ENCODE data around the gene MIGA1. TPM values are rescaled to one million over a fixed set of nuclear protein-coding genes. Genes with fewer than 3 reads are reported as not detected.

The MIGA1 gene
- total and polyA plus RNA-seq, 10 of the 15 experiments (the other 5 are each of a cell fraction or from before 2014, with no cell fraction given) = 1.3 to 7.2 (median 4.2) TPM

DNA sequence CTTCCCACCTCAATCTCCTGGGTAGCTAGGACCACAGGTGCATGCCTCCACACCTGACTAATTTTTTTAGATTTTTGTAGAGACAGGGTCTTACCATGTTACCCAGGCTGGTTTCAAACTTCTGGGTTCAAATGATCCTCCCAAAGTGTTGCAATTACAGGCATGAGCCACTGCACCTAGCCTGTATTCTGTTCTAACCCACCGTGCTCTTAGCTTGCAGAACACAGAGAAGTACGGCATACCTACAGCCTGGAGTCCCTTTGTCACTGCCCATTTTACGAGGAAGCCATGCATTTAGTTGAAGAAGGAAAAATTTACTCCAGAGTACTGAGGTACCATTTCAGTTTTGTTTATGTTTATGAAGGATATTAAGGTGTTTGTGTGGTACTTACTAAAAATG, 79.3 kb downstream of the MIGA1 start:
- intact Hi-C loops (cut with micrococcal nuclease; ENCODE audit: unreplicated experiment) = no loop called here
- Histone ChIP-seq H4K20me1 (ENCODE audit: control insufficient read depth, insufficient read depth) (no peaks in the 10 kb centered on the region), H3K36me3 (ENCODE audit: control insufficient read depth in 2 of 2, insufficient read depth in 2 of 2, low read length in 1 of 2) (peaks cover 0 to 5% of the 10 kb centered on the region in 2 experiments; a peak in 2 of 4 replicates), H3K27ac (ENCODE audit: control insufficient read depth, insufficient read depth) (no peak overlapping the region), H3K9me3 (replicated peaks; ENCODE audit: control insufficient read depth, insufficient read depth, low read length) (peaks cover 2% of the 10 kb centered on the region; the same call in 1 of the 3 replicates), H3K4me2 (ENCODE audit: control insufficient read depth, insufficient read depth) (no peak overlapping the region), H3K4me3 (no peak overlapping the region), H2AFZ (ENCODE audit: control insufficient read depth, low read depth, low read length) (no peak overlapping the region), H3K4me1 (ENCODE audit: control insufficient read depth, insufficient read depth, low read length) (no peaks in the 10 kb centered on the region), H3K27me3 (replicated peaks in 1 of 2; ENCODE audit: control insufficient read depth in 2 of 2, insufficient read depth in 2 of 2, low read length in 1 of 2) (no peaks in the 10 kb centered on the region), H3K9ac (ENCODE audit: control insufficient read depth, insufficient read depth, low read length) (no peak overlapping the region), H3K79me2 (ENCODE audit: control insufficient read depth, insufficient read depth, low read length) (no peaks in the 10 kb centered on the region)
- ChIA-PET SMC1A (ENCODE audit: uncharacterized antibody, unreplicated experiment) (interaction anchor here (1.0 kb wide), 1 partner anchor 26 kb away, joined by 3 read pairs; no protein-coding TSS in a partner anchor), POLR2A (interaction anchor here (0.7 kb wide), 1 partner anchor 319 kb away, joined by 3 read pairs; no protein-coding TSS in a partner anchor), CTCF (interaction anchor here (0.7 kb wide), 1 partner anchor 370 kb away, joined by 4 read pairs; no protein-coding TSS in a partner anchor), RAD21 (ENCODE audit: unreplicated experiment) (no interaction called here)
- in situ Hi-C loops (cut with MboI) = no loop called here
- 98% methylated on average over 3 of the region's 3 CpGs for WGBS (ENCODE audit: insufficient coverage, insufficient replicate concordance, low lambda C conversion rate, missing lambda C conversion rate)
- FAIRE-seq (no peak), DNase-seq (ENCODE audit: low read depth, low spot score) (no peak), ATAC-seq (no peak)
- TF ChIP-seq CHD2 (IDR thresholded peaks at IDR 0.05; ENCODE audit: borderline replicate concordance, low read depth, low read length) (no peak), IRF4 (IDR thresholded peaks at IDR 0.05; ENCODE audit: low read depth, low read length) (no peak), POLR2AphosphoS2 (IDR thresholded peaks at IDR 0.05; ENCODE audit: low read depth, low read length) (no peak)
- BruUV-seq (replicated peaks) = no TSS peak

DNA sequence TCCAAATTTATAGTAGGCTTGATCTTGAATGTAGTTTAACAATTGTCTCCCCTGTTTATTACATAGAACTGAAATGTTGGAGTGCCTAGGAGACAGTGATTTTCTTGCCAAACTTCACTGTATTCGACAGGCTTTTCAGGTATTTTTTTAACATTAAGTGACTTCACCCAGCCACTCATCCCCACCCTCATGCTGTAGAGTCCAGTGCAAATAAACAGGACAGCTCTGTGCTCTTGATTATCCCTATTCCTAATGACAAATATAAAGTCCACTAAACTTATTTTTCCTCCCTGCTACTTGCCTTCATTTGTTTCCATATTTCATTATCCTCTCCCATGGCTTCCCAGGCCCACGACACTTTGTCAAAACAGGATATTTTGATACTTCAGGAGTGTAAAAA, 79.8 kb downstream of the MIGA1 start:
- ChIA-PET RAD21 (ENCODE audit: unreplicated experiment) (no interaction called here), CTCF (no interaction called here), POLR2A (no interaction called here), SMC1A (ENCODE audit: uncharacterized antibody, unreplicated experiment) (no interaction called here)
- H3K27me3 ChIP-seq (replicated peaks in 1 of 2; ENCODE audit: control insufficient read depth in 2 of 2, insufficient read depth in 2 of 2, low read length in 1 of 2) = no peaks in the 10 kb centered on the region
- BruUV-seq (replicated peaks) = no TSS peak
- peaks cover 2% of the 10 kb centered on the region; the same call in 1 of the 3 replicates for H3K9me3 ChIP-seq (replicated peaks; ENCODE audit: control insufficient read depth, insufficient read depth, low read length)
- no peaks in the 10 kb centered on the region for H3K79me2 ChIP-seq (ENCODE audit: control insufficient read depth, insufficient read depth, low read length)
- no peak overlapping the region for H3K4me3 ChIP-seq
- H3K27ac ChIP-seq (ENCODE audit: control insufficient read depth, insufficient read depth) = no peak overlapping the region
- DNase-seq (ENCODE audit: low read depth, low spot score) (no peak), FAIRE-seq (no peak), ATAC-seq (no peak)
- 100% methylated on average over 2 of the region's 2 CpGs for WGBS (ENCODE audit: insufficient coverage, insufficient replicate concordance, low lambda C conversion rate, missing lambda C conversion rate)
- intact Hi-C loops (cut with micrococcal nuclease; ENCODE audit: unreplicated experiment) (no loop called here), in situ Hi-C loops (cut with MboI) (no loop called here)
- no peak overlapping the region for H3K4me2 ChIP-seq (ENCODE audit: control insufficient read depth, insufficient read depth)
- H2AFZ ChIP-seq (ENCODE audit: control insufficient read depth, low read depth, low read length) = no peak overlapping the region
- H3K4me1 ChIP-seq (ENCODE audit: control insufficient read depth, insufficient read depth, low read length) = no peaks in the 10 kb centered on the region
- H4K20me1 ChIP-seq (ENCODE audit: control insufficient read depth, insufficient read depth) = no peaks in the 10 kb centered on the region
- H3K36me3 ChIP-seq (ENCODE audit: control insufficient read depth in 2 of 2, insufficient read depth in 2 of 2, low read length in 1 of 2) = peaks cover 0 to 6% of the 10 kb centered on the region in 2 experiments; a peak in 2 of 4 replicates
- no peak overlapping the region for H3K9ac ChIP-seq (ENCODE audit: control insufficient read depth, insufficient read depth, low read length)
- TF ChIP-seq, protein P1, sequence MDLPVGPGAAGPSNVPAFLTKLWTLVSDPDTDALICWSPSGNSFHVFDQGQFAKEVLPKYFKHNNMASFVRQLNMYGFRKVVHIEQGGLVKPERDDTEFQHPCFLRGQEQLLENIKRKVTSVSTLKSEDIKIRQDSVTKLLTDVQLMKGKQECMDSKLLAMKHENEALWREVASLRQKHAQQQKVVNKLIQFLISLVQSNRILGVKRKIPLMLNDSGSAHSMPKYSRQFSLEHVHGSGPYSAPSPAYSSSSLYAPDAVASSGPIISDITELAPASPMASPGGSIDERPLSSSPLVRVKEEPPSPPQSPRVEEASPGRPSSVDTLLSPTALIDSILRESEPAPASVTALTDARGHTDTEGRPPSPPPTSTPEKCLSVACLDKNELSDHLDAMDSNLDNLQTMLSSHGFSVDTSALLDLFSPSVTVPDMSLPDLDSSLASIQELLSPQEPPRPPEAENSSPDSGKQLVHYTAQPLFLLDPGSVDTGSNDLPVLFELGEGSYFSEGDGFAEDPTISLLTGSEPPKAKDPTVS (IDR thresholded peaks at IDR 0.05; ENCODE audit: low read depth, low read length) = no peak
- no peak for TF ChIP-seq HCFC1 (IDR thresholded peaks at IDR 0.05; ENCODE audit: low read length)
- no peak for TF ChIP-seq EZH2 (IDR thresholded peaks at IDR 0.05; ENCODE audit: borderline replicate concordance, control insufficient read depth, low read depth, low read length)
- no peak for TF ChIP-seq YBX1 (IDR thresholded peaks at IDR 0.05)
- no peak for TF ChIP-seq BRCA1 (IDR thresholded peaks at IDR 0.05; ENCODE audit: low read depth, low read length)
- no peak for TF ChIP-seq ZNF274 (IDR thresholded peaks at IDR 0.05; ENCODE audit: insufficient read depth, insufficient read length)
- TF ChIP-seq MTA2 (IDR thresholded peaks at IDR 0.05; ENCODE audit: low read depth) = no peak
- TF ChIP-seq, protein P2, sequence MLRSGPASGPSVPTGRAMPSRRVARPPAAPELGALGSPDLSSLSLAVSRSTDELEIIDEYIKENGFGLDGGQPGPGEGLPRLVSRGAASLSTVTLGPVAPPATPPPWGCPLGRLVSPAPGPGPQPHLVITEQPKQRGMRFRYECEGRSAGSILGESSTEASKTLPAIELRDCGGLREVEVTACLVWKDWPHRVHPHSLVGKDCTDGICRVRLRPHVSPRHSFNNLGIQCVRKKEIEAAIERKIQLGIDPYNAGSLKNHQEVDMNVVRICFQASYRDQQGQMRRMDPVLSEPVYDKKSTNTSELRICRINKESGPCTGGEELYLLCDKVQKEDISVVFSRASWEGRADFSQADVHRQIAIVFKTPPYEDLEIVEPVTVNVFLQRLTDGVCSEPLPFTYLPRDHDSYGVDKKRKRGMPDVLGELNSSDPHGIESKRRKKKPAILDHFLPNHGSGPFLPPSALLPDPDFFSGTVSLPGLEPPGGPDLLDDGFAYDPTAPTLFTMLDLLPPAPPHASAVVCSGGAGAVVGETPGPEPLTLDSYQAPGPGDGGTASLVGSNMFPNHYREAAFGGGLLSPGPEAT (IDR thresholded peaks at IDR 0.05; ENCODE audit: low read depth) = no peak
- TF ChIP-seq, protein P3, sequence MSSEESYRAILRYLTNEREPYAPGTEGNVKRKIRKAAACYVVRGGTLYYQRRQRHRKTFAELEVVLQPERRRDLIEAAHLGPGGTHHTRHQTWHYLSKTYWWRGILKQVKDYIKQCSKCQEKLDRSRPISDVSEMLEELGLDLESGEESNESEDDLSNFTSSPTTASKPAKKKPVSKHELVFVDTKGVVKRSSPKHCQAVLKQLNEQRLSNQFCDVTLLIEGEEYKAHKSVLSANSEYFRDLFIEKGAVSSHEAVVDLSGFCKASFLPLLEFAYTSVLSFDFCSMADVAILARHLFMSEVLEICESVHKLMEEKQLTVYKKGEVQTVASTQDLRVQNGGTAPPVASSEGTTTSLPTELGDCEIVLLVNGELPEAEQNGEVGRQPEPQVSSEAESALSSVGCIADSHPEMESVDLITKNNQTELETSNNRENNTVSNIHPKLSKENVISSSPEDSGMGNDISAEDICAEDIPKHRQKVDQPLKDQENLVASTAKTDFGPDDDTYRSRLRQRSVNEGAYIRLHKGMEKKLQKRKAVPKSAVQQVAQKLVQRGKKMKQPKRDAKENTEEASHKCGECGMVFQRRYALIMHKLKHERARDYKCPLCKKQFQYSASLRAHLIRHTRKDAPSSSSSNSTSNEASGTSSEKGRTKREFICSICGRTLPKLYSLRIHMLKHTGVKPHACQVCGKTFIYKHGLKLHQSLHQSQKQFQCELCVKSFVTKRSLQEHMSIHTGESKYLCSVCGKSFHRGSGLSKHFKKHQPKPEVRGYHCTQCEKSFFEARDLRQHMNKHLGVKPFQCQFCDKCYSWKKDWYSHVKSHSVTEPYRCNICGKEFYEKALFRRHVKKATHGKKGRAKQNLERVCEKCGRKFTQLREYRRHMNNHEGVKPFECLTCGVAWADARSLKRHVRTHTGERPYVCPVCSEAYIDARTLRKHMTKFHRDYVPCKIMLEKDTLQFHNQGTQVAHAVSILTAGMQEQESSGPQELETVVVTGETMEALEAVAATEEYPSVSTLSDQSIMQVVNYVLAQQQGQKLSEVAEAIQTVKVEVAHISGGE (CRISPR knock-in tag; IDR thresholded peaks at IDR 0.05) = no peak

Measured in GM12878 (cell line).